Duodenal mucosa (tissue), 2 donors: ENCODE measurements around the gene ZNF296.

Experiments used
- H3K27ac ChIP-seq: one replicate; pipeline ENCODE4 v1.7.0; 2013; ENCODE audit warnings: low read depth, low read length
- H3K27me3 ChIP-seq, 2 donors: one replicate each; pipeline ENCODE4 v1.7.0; 2013; ENCODE audit warnings: low read length in 2 of 2, control low read depth in 1 of 2; ENCODE audit not compliant: insufficient read depth in 2 of 2, control insufficient read depth in 1 of 2
- H3K36me3 ChIP-seq, 2 donors: one replicate each; pipeline ENCODE4 v1.7.0; 2013; ENCODE audit warnings: low read length in 2 of 2, control low read depth in 1 of 2; ENCODE audit not compliant: insufficient read depth in 2 of 2, control insufficient read depth in 1 of 2
- H3K4me1 ChIP-seq, 2 donors: one replicate each; pipeline ENCODE4 v1.7.0; 2013; ENCODE audit warnings: low read length in 2 of 2, control low read depth in 1 of 2; ENCODE audit not compliant: insufficient read depth in 2 of 2, control insufficient read depth in 1 of 2
- H3K4me3 ChIP-seq, 2 donors: one replicate each; pipeline ENCODE4 v1.7.0; 2013; ENCODE audit warnings: low read length in 2 of 2, low read depth in 1 of 2
- H3K9ac ChIP-seq, 2 donors: one replicate each; pipeline ENCODE4 v1.7.0; 2013; ENCODE audit warnings: low read length in 2 of 2, low read depth in 1 of 2
- H3K9me3 ChIP-seq, 2 donors: one replicate each; pipeline ENCODE4 v1.7.0; 2013; ENCODE audit warnings: low read length in 2 of 2, control low read depth in 1 of 2; ENCODE audit not compliant: control insufficient read depth in 1 of 2

ZNF296 gene

DNA sequence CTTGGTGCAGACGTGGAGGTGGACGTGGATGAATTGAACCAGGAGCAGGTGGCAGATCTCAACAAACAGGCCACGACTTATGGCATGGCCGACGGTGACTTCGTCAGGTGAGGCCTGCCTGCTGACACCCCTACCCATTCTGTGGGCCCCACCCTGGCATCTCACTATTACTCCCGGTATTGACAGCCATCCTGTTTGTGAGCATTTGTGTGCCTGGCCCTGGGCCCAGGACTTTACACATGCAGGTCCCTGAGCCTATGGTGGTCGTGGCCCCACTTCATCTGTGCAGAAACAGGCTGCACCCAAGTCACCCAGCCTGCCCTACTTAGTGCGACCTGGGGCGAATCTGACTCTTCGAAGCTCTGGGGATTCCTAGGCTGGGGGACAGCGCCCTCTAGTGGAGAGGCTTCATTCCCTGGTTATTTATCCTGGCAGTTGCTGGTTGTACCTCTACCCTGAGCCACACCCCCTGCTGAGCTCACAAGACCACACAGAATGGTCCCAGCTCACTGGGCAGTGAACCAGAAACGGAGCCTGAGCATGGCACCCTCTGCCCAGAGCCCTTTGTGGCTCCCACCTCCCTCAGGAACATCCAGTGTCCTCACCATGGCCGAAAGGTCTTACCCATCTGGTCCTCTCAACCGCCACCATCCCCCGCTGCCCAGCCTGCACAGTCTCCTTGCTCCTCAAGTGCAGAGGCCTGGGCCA, 16.9 kb downstream of the ZNF296 start:
- Histone ChIP-seq H3K27me3 (no peaks in the 10 kb centered on the region), H3K36me3 (peaks cover 53 to 92% of the 10 kb centered on the region in 2 donors), H3K9me3 (no peaks in the 10 kb centered on the region), H3K4me1 (no peaks in the 10 kb centered on the region), H3K27ac (no peak overlapping the region), H3K4me3 (no peak overlapping the region), H3K9ac (no peak overlapping the region)

DNA sequence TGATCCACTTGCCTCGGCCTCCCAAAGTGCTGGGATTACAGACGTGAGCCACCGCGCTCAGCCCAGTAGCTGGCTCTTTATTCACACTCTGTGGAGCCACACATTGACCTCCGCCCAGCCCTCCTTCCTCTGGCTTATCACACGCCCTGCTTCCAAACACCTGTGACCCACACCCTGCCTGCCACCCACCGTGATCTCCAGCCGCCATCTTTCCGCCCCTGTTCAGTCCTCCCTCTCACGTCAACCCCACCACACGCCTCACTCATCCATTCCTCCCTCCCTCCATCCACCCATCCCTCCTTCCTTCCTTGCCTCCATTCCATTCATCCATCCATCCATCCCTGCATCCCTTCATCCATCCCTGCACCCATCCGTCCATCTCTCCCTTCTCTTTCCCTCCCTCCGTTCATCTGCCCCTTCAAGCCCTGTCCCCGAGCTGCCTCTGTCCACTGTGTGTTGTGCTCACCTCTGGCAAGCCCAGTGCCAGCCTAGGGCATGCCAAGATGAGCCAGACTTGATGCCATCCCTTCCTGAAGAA, 17.6 kb downstream of the ZNF296 start:
- H3K27ac ChIP-seq: no peak overlapping the region
- no peaks in the 10 kb centered on the region for H3K27me3 ChIP-seq
- H3K9me3 ChIP-seq: no peaks in the 10 kb centered on the region
- no peak overlapping the region for H3K4me3 ChIP-seq
- no peak overlapping the region for H3K9ac ChIP-seq
- H3K36me3 ChIP-seq: peaks cover 57 to 93% of the 10 kb centered on the region in 2 donors
- no peaks in the 10 kb centered on the region for H3K4me1 ChIP-seq

DNA sequence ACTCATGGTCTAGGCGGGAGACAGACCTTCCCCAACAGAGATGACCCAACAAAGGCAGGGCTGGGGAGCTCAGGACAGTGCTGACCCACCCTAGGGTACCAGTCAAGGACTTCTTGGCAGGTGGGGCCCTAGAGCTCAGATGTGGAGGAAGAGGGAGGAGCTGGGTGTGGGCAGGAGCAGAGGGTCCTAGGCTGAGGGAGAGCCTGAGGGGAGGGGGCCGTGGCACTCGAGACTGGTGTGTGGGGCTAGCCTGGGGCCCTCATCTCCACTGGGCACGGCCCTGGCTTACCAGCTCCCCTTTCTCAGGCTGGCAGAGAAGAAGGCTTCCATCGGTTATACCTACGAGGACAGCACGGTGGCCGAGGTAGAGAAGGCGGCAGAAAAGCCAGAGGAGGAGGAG, 18.8 kb downstream of the ZNF296 start:
- Histone ChIP-seq H3K36me3 (peaks cover 62 to 95% of the 10 kb centered on the region in 2 donors), H3K27ac (no peak overlapping the region), H3K27me3 (no peaks in the 10 kb centered on the region), H3K4me3 (no peak overlapping the region), H3K9ac (no peak overlapping the region), H3K4me1 (no peaks in the 10 kb centered on the region), H3K9me3 (no peaks in the 10 kb centered on the region)

DNA sequence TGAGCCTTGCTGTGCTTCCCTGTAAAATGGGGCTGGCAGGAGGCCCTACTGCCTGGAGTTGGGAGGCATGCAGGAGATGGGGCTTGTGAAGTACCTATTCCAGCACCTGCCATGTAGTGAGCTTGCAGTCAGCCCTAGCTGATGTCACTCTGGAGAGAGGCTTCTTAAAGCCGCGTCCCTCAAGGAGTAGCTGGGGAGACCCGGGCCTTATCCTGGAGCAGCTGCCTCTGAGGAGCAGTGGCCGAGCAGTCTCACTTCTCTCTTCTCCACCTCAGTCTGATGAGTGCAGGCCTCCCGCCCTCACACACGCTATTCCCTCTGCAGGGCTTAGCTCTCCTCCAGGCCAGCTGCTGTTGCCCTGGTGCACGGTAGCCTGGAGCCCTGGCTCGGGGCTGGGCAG, 19.4 kb downstream of the ZNF296 start:
- H3K36me3 ChIP-seq: peaks cover 59 to 93% of the 10 kb centered on the region in 2 donors
- no peak overlapping the region for H3K9ac ChIP-seq
- H3K4me1 ChIP-seq: no peaks in the 10 kb centered on the region
- H3K9me3 ChIP-seq: no peaks in the 10 kb centered on the region
- no peak overlapping the region for H3K27ac ChIP-seq
- H3K27me3 ChIP-seq: no peaks in the 10 kb centered on the region
- no peak overlapping the region for H3K4me3 ChIP-seq

DNA sequence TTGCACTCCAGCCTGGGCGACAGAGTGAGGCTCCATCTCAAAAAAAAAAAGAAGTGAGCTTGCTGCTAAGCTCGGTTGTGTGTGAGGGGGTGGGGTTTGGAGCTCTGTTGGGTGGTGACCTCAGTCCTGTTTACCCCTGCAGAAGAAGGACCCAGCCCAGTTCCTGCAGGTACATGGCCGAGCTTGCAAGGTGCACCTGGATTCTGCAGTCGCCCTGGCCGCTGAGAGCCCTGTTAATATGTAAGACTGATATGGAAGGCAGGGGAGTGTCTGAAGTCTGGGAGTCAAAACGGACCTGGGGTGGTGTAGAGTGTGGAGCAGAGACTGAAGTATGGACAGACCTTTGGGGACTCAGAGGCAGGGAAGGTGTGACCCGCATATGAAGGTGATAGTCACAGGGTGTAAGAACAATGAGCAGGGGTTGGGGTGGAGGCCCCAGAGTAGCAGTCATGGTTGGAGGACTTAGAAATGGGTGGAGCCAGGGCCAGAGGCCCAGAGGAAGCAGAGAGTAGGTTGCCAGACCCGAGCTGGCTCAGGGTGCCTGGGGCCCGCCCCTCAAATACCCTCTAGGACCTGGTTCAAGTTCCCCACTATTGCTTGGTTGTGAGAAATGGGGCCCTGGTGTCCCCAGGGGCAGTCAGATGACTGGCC, 24.2 kb downstream of the ZNF296 start:
- Histone ChIP-seq H3K36me3 (peaks cover 25 to 50% of the 10 kb centered on the region in 2 donors), H3K27ac (no peak overlapping the region), H3K4me1 (peaks cover 3 to 6% of the 10 kb centered on the region in 2 donors)

DNA sequence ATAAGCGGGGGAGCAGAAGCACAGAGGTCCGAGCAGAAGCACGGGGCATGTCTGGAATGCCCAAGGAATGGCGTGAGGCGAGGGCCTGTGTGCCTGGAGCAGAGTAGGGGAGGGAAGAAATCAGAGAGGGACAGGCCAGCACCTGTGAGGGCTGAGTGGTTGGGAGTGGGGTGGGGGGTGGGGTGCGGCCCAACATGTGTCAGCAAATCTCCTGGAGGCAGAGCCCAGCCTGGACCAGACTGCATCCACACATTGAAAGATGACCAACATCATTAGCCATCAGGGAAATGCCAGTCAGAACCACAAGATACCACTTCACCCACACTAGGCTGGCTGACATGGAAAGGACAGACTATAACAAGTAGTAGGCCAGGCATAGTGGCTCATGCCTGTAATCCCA, 26.2 kb downstream of the ZNF296 start:
- Histone ChIP-seq H3K36me3 (peaks cover 24 to 46% of the 10 kb centered on the region in 2 donors), H3K9me3 (no peaks in the 10 kb centered on the region), H3K4me3 (no peak overlapping the region), H3K4me1 (peaks cover 19 to 26% of the 10 kb centered on the region in 2 donors), H3K27ac (no peak overlapping the region), H3K9ac (no peak overlapping the region), H3K27me3 (no peaks in the 10 kb centered on the region)

More for the DNA sequence above, 24.2 kb downstream of the ZNF296 start:
- Histone ChIP-seq H3K4me3 (no peak overlapping the region), H3K9me3 (no peaks in the 10 kb centered on the region), H3K27me3 (no peaks in the 10 kb centered on the region), H3K9ac (peak overlapping the region in 1 of 2 donors; percentile 24)

DNA sequence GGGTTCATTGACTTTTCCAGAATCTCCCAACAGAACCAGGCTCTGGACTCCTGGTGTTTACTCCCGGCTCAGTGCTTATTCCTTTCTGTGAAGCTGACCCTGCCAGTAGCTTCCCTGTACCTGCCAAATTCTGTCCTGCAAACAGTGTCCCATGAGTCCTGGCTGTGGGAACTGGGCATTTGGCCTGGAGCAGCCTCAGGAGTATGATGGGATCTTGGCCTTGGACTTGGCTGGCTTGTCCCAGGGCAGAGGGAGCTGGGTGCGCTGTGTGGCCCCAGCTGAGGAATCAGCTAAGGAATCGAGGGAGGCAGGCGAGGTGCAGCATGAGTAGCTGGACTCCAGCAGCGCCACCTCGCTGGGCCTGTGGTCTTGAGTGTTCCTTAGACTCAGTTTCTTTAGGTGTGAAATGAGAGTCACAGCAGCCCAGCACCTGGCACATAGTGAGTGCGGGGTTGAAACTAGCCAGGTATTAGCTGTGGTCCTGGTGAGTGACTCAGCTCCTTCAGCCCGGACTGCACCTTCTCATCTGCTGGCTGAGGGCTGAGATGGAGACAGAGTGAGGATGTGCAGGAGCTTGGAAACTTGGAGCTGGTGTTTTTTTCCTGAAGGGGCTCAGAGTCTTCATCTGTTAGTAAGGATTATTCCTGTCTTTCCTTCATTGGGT, 27.1 kb downstream of the ZNF296 start:
- H3K36me3 ChIP-seq: peaks cover 18 to 46% of the 10 kb centered on the region in 2 donors
- no peaks in the 10 kb centered on the region for H3K27me3 ChIP-seq
- H3K9me3 ChIP-seq: no peaks in the 10 kb centered on the region
- no peak overlapping the region for H3K27ac ChIP-seq
- no peak overlapping the region for H3K4me3 ChIP-seq
- no peak overlapping the region for H3K9ac ChIP-seq
- peaks cover 24 to 32% of the 10 kb centered on the region in 2 donors for H3K4me1 ChIP-seq

DNA sequence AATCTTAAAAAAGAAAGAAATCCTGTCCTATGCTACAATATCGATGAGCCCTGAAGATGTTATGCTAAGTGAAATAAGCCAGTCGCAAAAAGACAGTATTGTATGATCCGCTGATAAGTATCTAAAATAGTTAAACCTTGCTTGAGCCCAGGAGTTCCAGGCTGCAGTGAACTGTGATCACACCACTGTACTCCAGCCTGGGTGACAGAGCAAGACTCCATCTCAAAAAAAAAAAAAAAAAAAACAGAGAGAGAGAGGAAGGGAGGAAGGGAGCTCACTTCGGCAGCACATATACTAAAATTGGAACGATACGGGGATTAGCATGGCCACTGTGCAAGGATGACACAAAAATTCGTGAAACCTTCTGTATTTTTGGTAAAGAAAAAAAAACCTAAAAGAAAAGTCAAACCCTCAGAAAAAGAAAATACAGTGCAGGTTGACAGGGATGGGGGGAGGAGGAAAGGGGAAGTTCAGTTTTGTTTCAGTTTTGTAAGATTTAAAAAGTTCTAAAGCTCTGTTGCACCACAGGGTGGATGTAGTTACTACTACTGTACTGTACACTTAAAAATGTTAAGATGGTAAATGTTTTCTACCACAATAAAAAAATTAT, 29.0 kb downstream of the ZNF296 start:
- Histone ChIP-seq H3K4me1 (peaks cover 24 to 32% of the 10 kb centered on the region in 2 donors), H3K27ac (no peak overlapping the region)

DNA sequence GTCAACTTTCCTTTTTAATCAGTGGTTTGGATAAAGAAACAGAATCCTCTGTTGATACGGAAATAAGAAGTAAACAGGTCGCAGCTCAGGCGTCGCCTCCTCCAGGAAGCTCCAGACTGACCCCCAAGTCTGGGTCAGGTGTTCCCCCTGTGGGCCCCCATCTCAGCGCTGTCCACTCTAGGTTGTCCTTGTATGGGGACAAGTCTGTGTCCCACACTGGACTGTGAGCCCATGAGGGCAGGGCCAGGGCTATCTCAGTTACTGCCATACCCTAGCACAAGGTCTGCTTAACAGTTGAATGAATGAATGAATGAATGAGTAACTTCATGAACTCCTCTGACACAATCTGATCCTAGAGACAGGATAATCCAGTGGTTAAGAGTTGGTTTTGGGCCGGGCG, 29.9 kb downstream of the ZNF296 start:
- H3K9ac ChIP-seq: peak overlapping the region in 1 of 2 donors; percentile 33
- H3K4me1 ChIP-seq: peaks cover 24 to 41% of the 10 kb centered on the region in 2 donors
- no peak overlapping the region for H3K27ac ChIP-seq
- peaks cover 10 to 46% of the 10 kb centered on the region in 2 donors for H3K36me3 ChIP-seq
- no peaks in the 10 kb centered on the region for H3K27me3 ChIP-seq
- no peaks in the 10 kb centered on the region for H3K9me3 ChIP-seq
- peak overlapping the region in 1 of 2 donors; percentile 50 for H3K4me3 ChIP-seq

More for the DNA sequence above, 29.0 kb downstream of the ZNF296 start:
- Histone ChIP-seq H3K27me3 (no peaks in the 10 kb centered on the region), H3K9ac (no peak overlapping the region), H3K36me3 (peaks cover 10 to 37% of the 10 kb centered on the region in 2 donors), H3K4me3 (peak overlapping the region in 1 of 2 donors; percentile 11), H3K9me3 (no peaks in the 10 kb centered on the region)
